Glutamatergic neuron (in vitro differentiated cells): ENCODE data around the gene MRPL48. TPM values are rescaled to one million over a fixed set of nuclear protein-coding genes. Genes with fewer than 3 reads are reported as not detected.

Source experiments
- DNase-seq: peaks from one replicate; pipeline ENCODE4 v3.0.0; 2022
- H3K27ac Mint-ChIP-seq: one replicate; pipeline ENCODE4 v1.8.0; 2020; ENCODE audit warnings: mild to moderate bottlenecking, mixed read lengths, inconsistent platforms; ENCODE audit not compliant: unreplicated experiment
- H3K27me3 Mint-ChIP-seq: one replicate; pipeline ENCODE4 v1.8.0; 2020; ENCODE audit warnings: mild to moderate bottlenecking, moderate library complexity, mixed read lengths, inconsistent platforms; ENCODE audit not compliant: unreplicated experiment
- H3K36me3 Mint-ChIP-seq: one replicate; pipeline ENCODE4 v1.8.0; 2020; ENCODE audit warnings: mild to moderate bottlenecking, mixed read lengths, inconsistent platforms; ENCODE audit not compliant: unreplicated experiment
- H3K4me1 Mint-ChIP-seq: one replicate; pipeline ENCODE4 v1.8.0; 2020; ENCODE audit warnings: mild to moderate bottlenecking, low read depth, mixed read lengths, inconsistent platforms; ENCODE audit not compliant: unreplicated experiment
- H3K4me3 Mint-ChIP-seq: one replicate; pipeline ENCODE4 v1.8.0; 2020; ENCODE audit warnings: mild to moderate bottlenecking, mixed read lengths, inconsistent platforms; ENCODE audit not compliant: unreplicated experiment
- H3K9me3 Mint-ChIP-seq: one replicate; pipeline ENCODE4 v1.8.0; 2020; ENCODE audit warnings: mild to moderate bottlenecking, moderate library complexity, mixed read lengths, inconsistent platforms; ENCODE audit not compliant: unreplicated experiment
- CTCF ChIP-seq: fragments of 200-600 bp; sonication (generic); IDR thresholded peaks from one replicate; pipeline ENCODE4 v1.5.0; 2021; ENCODE audit not compliant: partially characterized antibody, unreplicated experiment
- total RNA-seq: library from RNA; stranded (reverse); fragmentation: NEBNext Ultra II Directional; extraction: Animal tissue kit (Norgen Biotek cat#: 25700); gene quantifications from one replicate; pipeline ENCODE4 v1.2.1, GENCODE V29; 2021; ENCODE audit not compliant: unreplicated experiment

The MRPL48 gene
- total RNA-seq, 1 donor from 2014 or later: 30.5 TPM

- Mint-ChIP-seq H3K4me3 (no peak overlapping the region), H3K4me1 (no peaks in the 10 kb centered on the region), H3K9me3 (no peaks in the 10 kb centered on the region), H3K27me3 (no peaks in the 10 kb centered on the region), H3K36me3 (peaks cover 5% of the 10 kb centered on the region), H3K27ac (no peak overlapping the region)
- no peak for TF ChIP-seq CTCF
- DNase-seq: no peak
Observed at GRCh38 chr11:73862986-73863385, 75.3 kb downstream of the MRPL48 start.

GRCh38 chr11:73866095-73866579, 78.5 kb downstream of the MRPL48 start:
- H3K27me3 Mint-ChIP-seq: peaks cover 3% of the 10 kb centered on the region
- H3K9me3 Mint-ChIP-seq: no peaks in the 10 kb centered on the region
- H3K4me1 Mint-ChIP-seq: no peaks in the 10 kb centered on the region
- no peak overlapping the region for H3K4me3 Mint-ChIP-seq
- peaks cover 5% of the 10 kb centered on the region for H3K36me3 Mint-ChIP-seq
- DNase-seq: no peak
- no peak for TF ChIP-seq CTCF
- no peak overlapping the region for H3K27ac Mint-ChIP-seq

GRCh38 chr11:73866586-73866996, 78.9 kb downstream of the MRPL48 start:
- no peak for TF ChIP-seq CTCF
- Mint-ChIP-seq H3K27me3 (peaks cover 3% of the 10 kb centered on the region), H3K4me3 (no peak overlapping the region), H3K27ac (no peak overlapping the region), H3K9me3 (no peaks in the 10 kb centered on the region), H3K4me1 (no peaks in the 10 kb centered on the region), H3K36me3 (peaks cover 5% of the 10 kb centered on the region)
- no peak for DNase-seq

GRCh38 chr11:73869332-73869949, 81.8 kb downstream of the MRPL48 start:
- no peak for TF ChIP-seq CTCF
- H3K9me3 Mint-ChIP-seq: peaks cover 4% of the 10 kb centered on the region
- DNase-seq: no peak
- H3K4me1 Mint-ChIP-seq: peaks cover 9% of the 10 kb centered on the region
- H3K27me3 Mint-ChIP-seq: peaks cover 3% of the 10 kb centered on the region
- H3K27ac Mint-ChIP-seq: no peak overlapping the region
- H3K4me3 Mint-ChIP-seq: no peak overlapping the region
- peaks cover 8% of the 10 kb centered on the region for H3K36me3 Mint-ChIP-seq

- Mint-ChIP-seq H3K4me1 (peaks cover 11% of the 10 kb centered on the region), H3K36me3 (peaks cover 6% of the 10 kb centered on the region)
Observed at GRCh38 chr11:73870261-73870660, 82.6 kb downstream of the MRPL48 start.

More at GRCh38 chr11:73870261-73870660, 82.6 kb downstream of the MRPL48 start:
- TF ChIP-seq CTCF: no peak
- Mint-ChIP-seq H3K27ac (no peak overlapping the region), H3K9me3 (peaks cover 4% of the 10 kb centered on the region), H3K4me3 (no peak overlapping the region), H3K27me3 (peaks cover 3% of the 10 kb centered on the region)
- no peak for DNase-seq
